Stomach (tissue), 9 donors: ENCODE results near the gene MPZL1. TPM values are rescaled to one million over a fixed set of nuclear protein-coding genes. Genes with fewer than 3 reads are reported as not detected.

ENCODE experiments used
- DNase-seq, 2 donors: peaks; one replicate each; pipeline versions ENCODE4 v3.0.0 to v3.0.0-alpha.2; 2013 to 2019
- H3K27ac ChIP-seq, 5 donors: fragments of 200-600 bp in 4 of 5; sonication (generic) in 4 of 5; one replicate each; pipeline ENCODE4 v1.5.1; 2013 to 2019; ENCODE audit warnings: mild to moderate bottlenecking in 1 of 5, moderate library complexity in 1 of 5
- H3K27me3 ChIP-seq, 3 donors: fragments of 200-600 bp; sonication (generic); one replicate each; pipeline ENCODE4 v1.5.1; 2017 to 2019; ENCODE audit warnings: mixed run types in 1 of 3
- H3K36me3 ChIP-seq, 4 donors: fragments of 200-600 bp; sonication (generic); 1 replicate in 3 of 4; 2 replicates in 1 of 4; pipeline ENCODE4 v1.5.1; 2016 to 2019
- H3K4me1 ChIP-seq, 4 donors: fragments of 200-600 bp; sonication (generic); one replicate each; pipeline ENCODE4 v1.5.1; 2016 to 2019
- H3K4me3 ChIP-seq, 4 donors: fragments of 200-600 bp; sonication (generic) in 3 of 4; one replicate each; pipeline ENCODE4 v1.5.1; 2016 to 2019; ENCODE audit warnings: mild to moderate bottlenecking in 1 of 4
- H3K9me3 ChIP-seq, 4 donors: fragments of 200-600 bp; sonication (generic); one replicate each; pipeline ENCODE4 v1.5.1; 2016 to 2019
- CTCF ChIP-seq, 7 experiments: fragments of 450-650 bp in 4 of 7; fragments of 200-600 bp in 3 of 7; sonication (generic) in 3 of 7; IDR thresholded peaks; one replicate each; pipeline ENCODE4 v1.5.1; 2016 to 2019; ENCODE audit warnings: antibody characterized with exemption in 7 of 7, control low read depth in 2 of 7, mild to moderate bottlenecking in 1 of 7
- EP300 ChIP-seq: sonication (generic); formaldehyde crosslinking; IDR thresholded peaks from one replicate; pipeline ENCODE4 v1.6.1; 2017; ENCODE audit warnings: antibody characterized with exemption
- POLR2A ChIP-seq, 4 donors: fragments of 450-650 bp; IDR thresholded peaks; one replicate each; pipeline ENCODE4 v1.6.1; 2016; ENCODE audit warnings: antibody characterized with exemption in 4 of 4, control low read depth in 2 of 4, mild to moderate bottlenecking in 1 of 4, moderate library complexity in 1 of 4
- POLR2AphosphoS5 ChIP-seq, 3 donors: sonication (generic); formaldehyde crosslinking; IDR thresholded peaks; one replicate each; pipeline ENCODE4 v1.6.1; 2016; ENCODE audit warnings: antibody characterized with exemption in 3 of 3
- WGBS, 5 donors: extraction: QIAGEN DNeasy Blood & Tissue Kit in 3 of 5; methylation state at CpG; one replicate each; pipeline versions ENCODE4 v1.1.5 to v1.1.7; 2013 to 2018; 5-methylcytosine and 5-hydroxymethylcytosine counted together
- intact Hi-C: fragments of 100-400 bp; cut with DNase I; formaldehyde crosslinking; loops from one replicate; pipeline ENCODE4 v1.15.1; 2023; ENCODE audit warnings: low total_unique reads
- polyA plus RNA-seq, 3 donors: library from polyadenylated mRNA; stranded (reverse); fragments of 200-250 nt; gene quantifications; one replicate each; pipeline ENCODE4 v1.2.3, GENCODE V29; 2013
- total RNA-seq, 5 donors: library from RNA; depleted of rRNA; stranded (reverse); fragments of >200 nt; gene quantifications; one replicate each; pipeline versions ENCODE4 v1.1.0 to v1.2.3, GENCODE V29; 2014 to 2016
- donor health status: healthy with polysubstance abuse.
- donor health status: Bipolar disorder and iron deficiency.
- donor health status: healthy.

The MPZL1 gene
- total and polyA plus RNA-seq, 8 donors: 7.2 to 115 (median 30.6) TPM

DNA sequence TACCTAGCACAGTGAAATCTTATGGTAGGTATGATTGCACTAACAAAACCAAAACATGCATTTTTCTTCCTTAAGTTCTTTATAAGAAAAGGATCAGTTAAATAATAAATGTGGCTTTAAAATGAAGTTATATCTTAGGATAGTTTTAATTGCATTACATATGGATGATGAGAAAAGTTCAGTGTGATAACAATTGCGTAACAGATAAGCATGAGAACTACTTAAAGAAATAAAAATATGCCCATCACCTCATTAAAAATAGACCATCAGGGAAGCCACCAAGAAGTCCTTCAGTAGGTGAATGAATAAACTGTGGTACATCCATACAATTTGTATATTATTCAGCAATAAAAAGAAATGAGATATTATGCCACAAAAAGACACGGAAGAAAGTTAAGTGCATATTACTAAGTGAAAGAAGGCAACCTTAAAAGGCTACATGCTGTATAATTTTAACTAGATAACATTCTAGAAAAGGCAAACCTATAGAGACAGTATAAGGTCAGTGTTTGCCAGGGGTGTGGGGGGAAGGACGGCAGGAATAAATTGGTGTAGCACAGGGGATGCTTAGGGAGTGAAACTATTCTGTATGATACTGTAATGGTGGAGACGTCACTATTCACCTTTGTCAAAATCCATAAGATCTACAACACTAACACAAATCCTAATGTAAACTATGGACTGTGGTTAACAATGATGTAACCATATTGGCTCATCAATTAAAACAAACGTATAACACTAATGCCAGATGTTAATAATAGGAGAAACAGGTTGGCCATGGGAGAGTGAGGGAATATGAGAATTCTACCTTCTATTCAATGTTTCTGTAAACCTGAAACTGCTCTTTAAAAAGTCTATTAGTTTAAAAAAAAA is 42.9 kb downstream of the MPZL1 start:
- H3K27ac ChIP-seq: no peak overlapping the region
- H3K27me3 ChIP-seq: no peaks in the 10 kb centered on the region
- H3K9me3 ChIP-seq: no peaks in the 10 kb centered on the region
- no peak overlapping the region for H3K4me3 ChIP-seq
- TF ChIP-seq EP300 (no peak), POLR2AphosphoS5 (IDR thresholded peaks at IDR 0.05) (no peak), CTCF (IDR thresholded peaks at IDR 0.05) (no peak), POLR2A (IDR thresholded peaks at IDR 0.05) (no peak)
- 84 to 88% (median 87%) methylated on average over 5 of the region's 5 CpGs for WGBS, 5 donors
- intact Hi-C loops: no loop called here
- H3K36me3 ChIP-seq: peaks cover 6 to 40% (median 39%) of the 10 kb centered on the region in 4 donors
- no peak for DNase-seq
- H3K4me1 ChIP-seq: peaks cover 0 to 37% (median 13%) of the 10 kb centered on the region in 4 donors

GRCh38 chr1:167765496-167765895 is 43.7 kb downstream of the MPZL1 start:
- no peaks in the 10 kb centered on the region for H3K9me3 ChIP-seq
- intact Hi-C loops: no loop called here
- TF ChIP-seq POLR2AphosphoS5 (IDR thresholded peaks at IDR 0.05): no peak
- no peak for TF ChIP-seq CTCF (IDR thresholded peaks at IDR 0.05)
- no peak for TF ChIP-seq EP300
- TF ChIP-seq POLR2A (IDR thresholded peaks at IDR 0.05): no peak
- WGBS, 5 donors: 83 to 94% (median 90%) methylated on average over 6 of the region's 6 CpGs
- peaks cover 0 to 37% (median 13%) of the 10 kb centered on the region in 4 donors for H3K4me1 ChIP-seq
- no peak overlapping the region for H3K27ac ChIP-seq
- no peak for DNase-seq
- no peak overlapping the region for H3K4me3 ChIP-seq
- H3K27me3 ChIP-seq: no peaks in the 10 kb centered on the region
- peaks cover 6 to 48% (median 46%) of the 10 kb centered on the region in 4 donors for H3K36me3 ChIP-seq

DNA sequence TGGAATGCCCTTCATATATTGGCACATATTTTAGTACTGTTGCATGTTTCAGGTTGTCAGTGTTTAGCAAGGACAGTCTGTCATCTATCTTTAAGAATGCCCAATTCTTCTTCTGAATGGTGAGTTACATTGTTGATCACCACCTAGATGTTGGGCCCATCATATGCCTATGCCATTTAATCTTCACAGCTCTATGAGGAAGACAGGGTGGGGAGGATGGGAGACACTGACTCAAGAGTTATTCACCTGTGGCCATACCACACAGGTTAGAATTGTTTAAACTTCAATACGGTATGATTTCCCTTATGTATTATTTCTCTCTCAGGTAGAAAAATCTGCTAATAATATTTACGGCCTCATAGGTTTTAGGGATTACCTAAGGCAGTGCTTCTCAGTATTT is 44.8 kb downstream of the MPZL1 start:
- Histone ChIP-seq H3K36me3 (peaks cover 6 to 54% (median 49%) of the 10 kb centered on the region in 4 donors), H3K27ac (no peak overlapping the region), H3K9me3 (no peaks in the 10 kb centered on the region), H3K27me3 (no peaks in the 10 kb centered on the region), H3K4me3 (no peak overlapping the region), H3K4me1 (peaks cover 0 to 30% (median 10%) of the 10 kb centered on the region in 4 donors)
- no peak for TF ChIP-seq POLR2A (IDR thresholded peaks at IDR 0.05)
- no peak for TF ChIP-seq EP300
- TF ChIP-seq POLR2AphosphoS5 (IDR thresholded peaks at IDR 0.05): no peak
- TF ChIP-seq CTCF (IDR thresholded peaks at IDR 0.05): no peak
- intact Hi-C loops: no loop called here
- WGBS, 5 donors: 92 to 96% (median 95%) methylated on average over 2 of the region's 2 CpGs
- DNase-seq: no peak

DNA sequence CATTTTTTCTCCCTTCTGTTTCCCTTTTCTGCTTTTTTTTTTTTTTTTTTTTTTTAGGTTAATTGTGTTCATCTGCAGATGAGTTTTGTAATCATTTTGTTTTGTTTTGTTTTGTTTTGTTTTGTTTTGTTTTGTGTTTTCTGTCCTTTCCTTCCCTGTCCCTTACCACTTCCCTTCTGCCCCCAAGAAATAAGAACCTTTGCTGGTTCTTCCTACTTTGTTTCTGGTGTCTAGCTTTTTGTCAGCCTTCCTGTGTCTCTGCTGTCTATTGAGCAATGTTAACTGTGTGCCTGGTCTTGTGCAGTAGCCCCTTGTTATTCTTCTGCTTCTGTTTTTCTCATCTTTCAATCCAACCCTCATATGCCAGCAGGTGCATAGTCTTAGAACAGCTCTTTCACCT is 46.0 kb downstream of the MPZL1 start:
- intact Hi-C loops: no loop called here
- no peak overlapping the region for H3K27ac ChIP-seq
- no peaks in the 10 kb centered on the region for H3K27me3 ChIP-seq
- no peak for DNase-seq
- peaks cover 6 to 66% (median 61%) of the 10 kb centered on the region in 4 donors for H3K36me3 ChIP-seq
- H3K4me1 ChIP-seq: peaks cover 0 to 23% (median 9%) of the 10 kb centered on the region in 4 donors
- H3K4me3 ChIP-seq: no peak overlapping the region
- TF ChIP-seq EP300 (no peak), POLR2AphosphoS5 (IDR thresholded peaks at IDR 0.05) (no peak), POLR2A (IDR thresholded peaks at IDR 0.05) (no peak), CTCF (IDR thresholded peaks at IDR 0.05) (no peak)
- H3K9me3 ChIP-seq: no peaks in the 10 kb centered on the region
